H1 (cell line): ENCODE data around the gene RASSF4. TPM values are rescaled to one million over a fixed set of nuclear protein-coding genes. Genes with fewer than 3 reads are reported as not detected.

Experiments
- CHD1 ChIP-seq: IDR thresholded peaks from 2 replicates; pipeline ENCODE4 v1.6.1; 2012; ENCODE audit warnings: low read depth, low read length, improper control_type of control experiment
- EP300 ChIP-seq, 2 experiments: IDR thresholded peaks; 1 replicate in 1 of 2; 2 replicates in 1 of 2; pipeline ENCODE4 v1.6.1; 2011 to 2012; ENCODE audit warnings: low read depth in 2 of 2, low read length in 2 of 2, mild to moderate bottlenecking in 2 of 2, borderline replicate concordance in 1 of 2, inconsistent platforms in 1 of 2, moderate library complexity in 1 of 2
- HDAC6 ChIP-seq: IDR thresholded peaks from one replicate; pipeline ENCODE4 v1.7.1; 2012; ENCODE audit warnings: low read depth, mild to moderate bottlenecking, inconsistent platforms, low read length, moderate library complexity
- TBP ChIP-seq: IDR thresholded peaks from 2 replicates; pipeline ENCODE4 v1.6.1; 2011; ENCODE audit warnings: low read depth, low read length, improper control_type of control experiment
- polyA plus RNA-seq, 7 experiments: library from polyadenylated mRNA; depleted of rRNA in 3 of 7; stranded (reverse) in 5 of 7; unstranded in 2 of 7; fragments of >200 nt in 5 of 7; fragments of 200-250 nt in 2 of 7; gene quantifications; 1 replicate in 5 of 7; 2 replicates in 1 of 7; 4 replicates in 1 of 7; pipeline versions ENCODE4 v1.2.1 to v1.2.3, GENCODE V29; 2011 to 2013; ENCODE audit warnings: missing spikeins in 2 of 7, mixed read lengths in 2 of 7
- total RNA-seq: library from RNA; stranded (reverse); fragmentation: NEBNext Ultra II Directional; extraction: Animal tissue kit (Norgen Biotek cat#: 25700); gene quantifications from 2 replicates; pipeline ENCODE4 v1.2.1, GENCODE V29; 2021
- TF ChIP-seq, protein P1 (sequence below): IDR thresholded peaks from 2 replicates; pipeline ENCODE4 v1.6.1; 2011; ENCODE audit warnings: low read length, improper control_type of control experiment

The RASSF4 gene
- total and polyA plus RNA-seq, 2 of the 8 experiments (the other 6 are each of a cell fraction or from before 2014, with no cell fraction given), result 14.3 to 14.5 TPM

- TF ChIP-seq, protein P1, sequence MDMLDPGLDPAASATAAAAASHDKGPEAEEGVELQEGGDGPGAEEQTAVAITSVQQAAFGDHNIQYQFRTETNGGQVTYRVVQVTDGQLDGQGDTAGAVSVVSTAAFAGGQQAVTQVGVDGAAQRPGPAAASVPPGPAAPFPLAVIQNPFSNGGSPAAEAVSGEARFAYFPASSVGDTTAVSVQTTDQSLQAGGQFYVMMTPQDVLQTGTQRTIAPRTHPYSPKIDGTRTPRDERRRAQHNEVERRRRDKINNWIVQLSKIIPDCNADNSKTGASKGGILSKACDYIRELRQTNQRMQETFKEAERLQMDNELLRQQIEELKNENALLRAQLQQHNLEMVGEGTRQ, result no peak
- TF ChIP-seq HDAC6, result no peak
- TF ChIP-seq EP300 (IDR thresholded peaks at IDR 0.05; ENCODE audit: borderline replicate concordance in 1 of 2, low read depth in 2 of 2, low read length in 2 of 2), result no peak
- no peak for TF ChIP-seq TBP
- TF ChIP-seq CHD1, result no peak
These were observed 10.3 kb downstream of the RASSF4 start (continued) for GRCh38 chr10:44969854-44970253.
